ENCODE results near the gene PSTK. TPM values are rescaled to one million over a fixed set of nuclear protein-coding genes. Genes with fewer than 3 reads are reported as not detected.

The PSTK gene
- total RNA-seq, 1 donor from 2014 or later, result 6.8 TPM

DNA sequence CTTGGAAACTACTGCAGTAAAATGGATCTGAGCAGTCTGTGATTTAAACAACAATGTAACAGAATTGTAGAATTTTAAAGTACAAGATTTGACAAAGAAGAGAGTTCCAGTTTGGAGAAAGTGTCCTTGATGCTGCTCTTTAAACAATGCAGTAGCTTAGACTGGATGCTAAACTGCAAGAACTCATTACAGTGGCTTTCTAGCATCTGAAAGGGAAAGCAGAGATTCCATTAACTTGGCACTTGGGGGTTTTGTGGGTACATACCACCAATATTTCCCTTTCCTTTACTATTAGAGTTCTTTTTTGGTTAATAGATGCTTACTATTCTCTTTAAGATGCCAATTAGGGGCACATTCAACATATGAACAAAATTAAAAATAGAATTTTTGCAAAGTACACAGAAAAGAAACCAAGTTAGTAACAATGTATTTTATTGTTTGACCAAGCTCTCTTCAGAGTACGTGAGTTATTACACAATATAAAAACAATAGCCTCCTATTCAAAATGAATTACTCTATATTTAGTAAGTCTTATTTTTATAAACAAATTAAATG lies 11.9 kb downstream of the PSTK start:
- DNase-seq (ENCODE audit: low read depth), result no peak

DNA sequence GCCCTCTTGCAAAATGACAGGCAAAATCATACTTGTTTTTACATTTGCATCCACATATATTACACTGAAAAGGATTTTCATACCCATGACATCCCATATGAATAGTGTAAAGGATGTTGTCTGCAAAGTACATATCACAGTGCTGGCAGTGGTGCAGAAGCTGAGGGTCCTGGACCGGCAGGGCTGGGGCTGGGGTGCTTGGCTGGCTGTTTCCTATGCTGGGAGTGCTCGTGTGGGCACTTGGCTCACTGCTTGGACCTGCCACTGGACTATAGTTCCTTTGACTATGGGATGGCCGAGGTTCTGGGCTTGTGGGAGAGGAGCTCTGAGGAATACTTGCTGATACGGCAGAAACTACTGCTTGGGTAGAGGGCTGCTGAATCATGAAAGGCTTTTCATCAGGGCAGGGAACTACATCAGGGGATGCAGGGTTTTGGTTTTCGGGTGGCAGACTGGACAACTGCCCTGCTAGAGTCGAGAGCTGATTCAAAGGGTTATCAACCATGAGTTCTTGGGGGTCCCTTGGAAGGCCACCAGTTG lies 13.7 kb downstream of the PSTK start:
- no peak for DNase-seq (ENCODE audit: low read depth)

GRCh38 chr10:122995936-122996335 lies 15.7 kb downstream of the PSTK start:
- DNase-seq (ENCODE audit: low read depth), result no peak

DNA sequence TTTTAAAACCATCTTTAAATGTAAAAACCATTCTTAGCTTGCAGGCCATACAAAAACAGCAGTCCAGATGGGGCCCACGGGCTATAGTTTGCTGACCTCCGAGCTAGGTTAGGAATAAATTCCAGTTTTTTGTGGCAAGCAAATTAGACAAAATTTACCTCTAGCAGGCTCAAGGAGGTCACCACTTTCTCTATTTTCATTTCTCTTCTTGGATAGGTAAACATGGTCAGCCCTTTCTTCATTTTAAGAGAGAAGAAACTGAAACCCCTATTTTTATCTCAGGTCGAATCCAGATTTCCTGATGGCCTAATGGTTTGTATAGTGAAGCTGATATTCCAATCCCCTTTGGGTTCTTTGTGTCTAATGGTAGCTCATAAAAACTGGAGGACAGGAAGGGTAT lies 17.7 kb downstream of the PSTK start:
- DNase-seq (ENCODE audit: low read depth), result no peak

- no peak for DNase-seq (ENCODE audit: low read depth)
These were observed 18.2 kb downstream of the PSTK start for GRCh38 chr10:122998360-122998917.

DNA sequence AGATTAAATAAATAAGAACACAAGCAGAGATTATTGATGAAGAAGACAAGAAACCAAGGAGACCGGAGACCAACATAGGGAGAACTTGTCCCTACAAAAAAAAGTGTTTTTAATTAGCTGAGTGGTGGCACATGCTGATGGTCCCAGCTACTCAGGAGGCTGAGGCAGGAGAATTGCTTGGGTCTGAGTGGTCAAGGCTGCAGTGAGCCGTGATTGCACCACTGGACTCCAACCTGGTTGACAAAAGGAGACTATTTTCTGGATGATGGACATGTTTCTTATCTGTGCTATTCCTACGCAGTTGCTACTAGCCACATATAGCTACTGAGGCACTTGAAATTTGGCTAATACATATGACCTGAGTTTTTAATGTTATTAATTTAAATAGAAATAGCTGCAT lies 18.7 kb downstream of the PSTK start:
- no peak for DNase-seq (ENCODE audit: low read depth)

DNA sequence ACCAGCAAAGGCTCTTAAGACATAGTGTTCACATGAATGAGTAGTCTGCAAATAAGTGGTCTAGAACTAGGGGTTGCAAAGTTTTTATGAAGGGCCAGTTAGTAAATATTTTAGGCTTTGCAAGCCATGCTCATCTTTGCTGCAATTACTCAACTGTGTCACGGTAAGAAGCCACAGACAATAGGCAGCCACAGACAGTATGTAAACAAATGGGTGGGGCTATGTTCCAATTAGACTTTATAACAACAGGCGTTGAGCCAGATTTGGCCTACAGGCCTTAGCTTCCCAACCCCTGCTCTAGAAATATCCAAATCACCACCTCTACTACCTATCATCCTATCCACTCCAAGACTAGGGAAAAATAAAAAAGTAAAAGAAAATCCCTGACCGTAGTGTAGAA lies 19.1 kb downstream of the PSTK start:
- no peak for DNase-seq (ENCODE audit: low read depth)

DNA sequence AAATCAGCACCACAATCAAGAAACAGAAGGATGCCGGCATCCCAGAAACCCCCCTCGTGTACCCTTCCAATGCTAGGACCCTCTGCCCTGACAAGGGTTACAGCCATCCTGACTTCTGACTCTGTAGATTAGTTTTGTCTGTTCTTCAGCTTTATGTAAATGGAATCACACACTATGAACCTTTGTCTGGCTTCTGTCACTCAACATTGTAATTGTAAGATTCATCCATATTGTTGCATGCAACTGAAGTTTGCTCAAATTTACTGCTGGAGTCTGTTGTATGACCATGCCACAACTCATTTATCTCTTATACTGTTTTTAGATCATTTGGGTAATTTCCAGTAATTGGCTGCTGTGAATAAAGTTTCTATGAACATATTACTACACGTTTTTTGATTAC lies 20.0 kb downstream of the PSTK start:
- no peak for DNase-seq (ENCODE audit: low read depth)

GRCh38 chr10:123001370-123001769 lies 21.2 kb downstream of the PSTK start:
- DNase-seq (ENCODE audit: low read depth), result no peak

DNA sequence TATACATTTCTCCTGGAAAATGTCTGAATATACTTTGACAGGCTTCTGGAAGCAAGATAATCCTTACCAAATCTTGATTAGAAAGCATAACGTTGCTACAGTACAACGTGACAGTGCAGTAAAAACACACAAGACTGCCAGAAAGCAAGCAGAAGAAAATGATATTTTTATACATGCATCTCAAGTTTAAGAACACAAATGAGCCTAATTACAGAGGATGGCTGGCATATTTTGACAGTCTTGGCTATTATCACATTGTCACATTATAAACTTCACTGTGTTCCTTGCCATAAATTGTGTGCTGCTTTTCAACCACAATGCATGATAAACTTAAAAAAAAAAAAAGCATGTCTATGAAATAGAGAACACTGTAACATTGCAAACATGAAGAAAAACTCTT lies 24.1 kb downstream of the PSTK start:
- DNase-seq (ENCODE audit: low read depth), result no peak

DNA sequence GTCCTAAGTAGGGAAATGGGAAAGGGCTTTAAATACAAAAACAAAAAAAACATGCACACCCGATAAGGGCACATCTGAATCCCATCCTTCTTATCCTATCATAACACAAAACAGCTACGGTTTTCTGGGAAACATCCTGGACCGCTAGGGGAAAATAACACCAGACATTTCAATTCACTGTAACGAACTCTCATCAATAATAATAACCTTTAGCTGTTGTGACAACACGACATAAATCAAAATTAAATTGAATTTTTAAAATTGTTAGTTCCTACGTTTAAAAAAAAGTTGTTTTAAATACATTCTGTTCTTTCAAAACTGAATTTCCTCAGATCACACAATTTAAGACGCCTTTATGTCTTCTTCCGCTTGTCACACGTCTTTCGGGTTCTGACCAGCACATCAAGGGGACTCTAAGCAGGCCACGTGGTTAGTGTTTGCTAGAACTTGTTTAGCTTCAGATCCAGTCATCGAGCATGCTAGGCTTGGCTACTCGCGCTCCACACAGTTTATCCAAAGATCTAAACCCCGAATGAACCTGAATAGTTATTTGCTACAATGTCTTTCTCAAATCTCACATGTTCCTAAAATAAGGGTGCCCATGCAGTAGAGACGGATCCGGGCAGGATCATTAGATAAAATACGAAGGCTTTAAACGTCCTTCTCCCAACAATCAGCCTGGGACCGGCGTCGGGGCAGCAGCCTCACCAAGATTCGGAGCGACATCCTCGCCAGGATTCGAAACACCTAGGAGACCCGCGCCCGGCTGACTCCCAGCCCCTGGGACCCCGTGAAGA lies 27.6 kb downstream of the PSTK start:
- DNase-seq (ENCODE audit: low read depth), result peak; percentile 55

- DNase-seq (ENCODE audit: low read depth), result peak; percentile 99
These were observed 28.3 kb downstream of the PSTK start, which contains the start of the genes ACADSB and IKZF5 for GRCh38 chr10:123008355-123009104. Gene ACADSB, plus strand, starts transcription at chr10:123009006. Its CDS starts 24 bp downstream, at chr10:123009030. Gene IKZF5, minus strand, starts transcription at chr10:123008795. Its CDS starts 10,170 bp downstream, at chr10:122998625.

DNA sequence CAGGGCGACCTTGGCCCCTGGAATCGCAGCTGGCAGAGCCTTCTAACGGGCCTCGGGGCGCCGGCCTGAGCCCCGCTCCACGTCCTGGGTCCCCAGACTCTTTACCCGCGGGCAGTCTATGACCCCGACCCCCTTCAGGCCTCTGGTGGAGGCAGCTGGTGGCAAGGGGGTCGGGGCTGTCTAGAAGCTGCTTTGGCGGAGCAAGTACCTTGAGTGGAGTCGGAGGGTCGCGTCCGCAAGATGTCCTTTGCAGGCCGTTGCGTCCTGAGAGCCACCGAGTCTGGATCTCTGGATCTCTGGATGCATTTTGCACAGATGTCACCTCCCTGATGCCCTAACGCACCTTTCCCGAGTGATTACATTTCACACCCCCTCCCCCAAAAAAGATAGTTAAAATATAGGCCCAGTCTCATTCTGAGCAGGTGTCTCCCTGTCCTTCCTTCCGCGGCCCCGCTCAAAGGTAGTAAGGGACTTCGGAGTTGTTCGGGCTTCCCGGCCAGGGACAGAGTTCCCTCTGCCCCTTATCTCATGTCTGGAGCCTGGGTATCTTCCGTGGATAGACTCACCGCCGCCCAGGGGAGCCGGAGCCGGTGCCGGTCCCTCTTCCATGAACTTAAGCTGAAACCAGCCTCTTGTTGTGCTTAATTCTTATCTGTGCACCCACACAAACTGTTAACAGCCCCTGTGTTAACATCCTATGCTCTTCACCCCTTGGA lies 29.1 kb downstream of the PSTK start:
- no peak for DNase-seq (ENCODE audit: low read depth)

DNA sequence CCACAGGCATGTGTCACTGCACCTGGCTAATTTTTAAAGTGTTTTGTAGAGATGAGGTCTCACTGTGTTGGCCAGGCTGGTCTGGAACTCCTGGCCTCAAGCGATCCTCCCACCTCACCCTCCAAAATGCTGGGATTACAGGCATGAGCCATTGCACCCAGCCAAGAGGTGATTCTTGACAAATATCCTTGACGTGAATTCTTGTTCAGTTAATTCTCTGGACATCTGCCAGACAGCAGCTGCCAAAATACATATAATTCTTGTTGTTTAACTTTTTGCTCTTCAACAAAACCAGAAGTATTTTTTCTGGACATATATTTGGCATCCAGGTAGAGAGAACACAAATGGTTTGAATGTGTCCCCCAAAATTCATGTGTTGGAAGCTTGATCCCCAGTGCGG lies 31.8 kb downstream of the PSTK start:
- DNase-seq (ENCODE audit: low read depth), result no peak

DNA sequence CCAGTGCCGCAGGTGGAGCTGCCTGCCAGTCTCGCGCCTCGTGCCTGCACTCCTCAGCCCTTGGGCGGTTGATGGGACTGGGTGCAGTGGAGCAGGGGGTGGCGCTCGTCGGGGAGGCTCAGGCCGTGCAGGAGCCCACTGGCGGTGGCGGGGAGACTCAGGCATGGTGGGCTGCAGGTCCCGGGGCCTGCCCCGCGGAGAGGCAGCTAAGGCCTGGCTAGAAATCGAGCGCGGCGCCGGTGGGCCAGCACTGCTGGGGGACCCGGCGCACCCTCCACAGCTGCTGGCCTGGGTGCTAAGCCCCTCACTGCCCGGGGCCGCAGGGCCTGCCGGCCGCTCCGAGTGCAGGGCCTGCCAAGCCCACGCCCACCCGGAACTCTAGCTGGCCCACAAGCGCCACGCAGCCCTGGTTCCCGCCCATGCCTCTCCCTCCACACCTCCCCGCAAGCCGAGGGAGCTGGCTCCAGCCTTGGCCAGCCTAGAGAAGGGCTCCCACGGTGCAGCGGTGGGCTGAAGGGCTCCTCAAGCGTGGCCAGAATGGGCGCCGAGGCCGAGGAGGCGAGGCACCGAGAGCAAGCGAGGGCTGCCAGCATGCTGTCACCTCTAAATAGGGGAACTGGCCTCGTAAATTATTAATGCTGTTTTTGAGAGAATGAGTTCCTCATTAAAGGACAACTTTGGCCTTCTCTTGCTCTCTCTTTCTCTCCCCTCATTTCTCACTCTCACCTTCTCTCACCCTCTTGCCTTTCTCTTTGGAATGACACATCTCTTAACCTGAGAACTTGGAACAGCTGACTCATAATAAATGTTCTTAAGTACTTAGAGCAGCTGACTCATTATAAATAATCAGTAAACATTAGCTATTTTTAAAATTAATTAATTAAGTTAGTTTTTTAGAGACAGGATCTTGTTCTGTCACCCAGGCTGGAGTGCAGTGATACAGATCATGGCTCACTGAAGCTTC lies 33.5 kb downstream of the PSTK start:
- DNase-seq (ENCODE audit: low read depth), result no peak

DNA sequence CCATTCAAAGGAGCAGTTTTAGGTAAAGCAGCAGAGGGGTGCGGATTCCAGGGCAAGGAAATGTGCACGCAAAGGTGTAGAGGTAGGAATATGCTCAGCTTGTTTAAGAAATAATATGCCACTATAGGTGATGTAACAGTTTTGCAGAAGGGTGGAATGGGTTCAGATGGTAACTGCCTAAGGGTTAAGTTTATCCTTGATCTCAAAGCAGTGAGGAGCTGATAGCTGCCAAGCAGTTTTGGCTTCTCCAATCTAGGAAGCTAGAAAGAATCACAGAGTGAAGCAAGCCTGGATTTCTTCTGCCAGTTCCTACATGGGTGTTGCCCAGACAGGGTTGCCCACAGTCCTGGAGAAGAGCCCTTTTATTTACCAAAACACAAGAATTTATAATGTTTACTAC lies 34.6 kb downstream of the PSTK start:
- DNase-seq (ENCODE audit: low read depth), result no peak

GRCh38 chr10:123016228-123016627 lies 36.0 kb downstream of the PSTK start:
- no peak for DNase-seq (ENCODE audit: low read depth)

DNA sequence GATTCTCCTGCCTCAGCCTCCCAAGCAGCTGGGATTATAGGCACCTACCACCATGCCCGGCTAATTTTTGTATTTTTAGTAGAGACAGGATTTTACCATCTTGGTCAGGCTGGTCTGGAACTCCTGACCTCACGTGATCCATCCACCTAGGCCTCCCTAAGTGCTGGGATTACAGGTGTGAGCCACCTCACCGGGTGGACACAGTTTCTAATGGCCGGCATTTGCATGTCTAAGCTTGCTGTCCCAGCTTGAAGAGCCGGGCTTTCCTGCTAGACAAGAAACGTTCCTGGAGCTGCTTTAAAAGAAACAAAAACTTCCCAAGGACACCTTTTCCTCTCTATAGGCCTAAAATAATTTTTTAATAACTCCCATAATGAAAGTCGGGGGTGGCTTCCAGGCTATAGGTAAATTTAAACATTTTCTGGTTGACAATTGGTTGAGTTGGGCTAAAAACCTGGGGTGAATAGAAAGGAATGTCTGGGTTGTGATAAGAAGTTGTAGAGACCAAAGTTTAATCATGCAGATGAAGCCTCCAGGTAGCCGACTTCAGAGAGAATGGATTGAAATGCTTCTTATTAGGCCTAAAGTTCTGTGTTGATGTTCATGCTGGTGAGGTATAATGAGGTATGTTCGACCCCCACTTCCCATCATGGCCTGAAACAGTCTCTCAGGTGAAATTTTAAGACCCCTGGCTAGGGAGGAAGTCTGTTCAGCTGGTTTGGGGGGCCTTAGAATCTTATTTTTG lies 37.4 kb downstream of the PSTK start:
- DNase-seq (ENCODE audit: low read depth), result no peak

GRCh38 chr10:123018531-123018930 lies 38.3 kb downstream of the PSTK start:
- no peak for DNase-seq (ENCODE audit: low read depth)

Data from myocyte (in vitro differentiated cells).